Cardiac muscle cell (in vitro differentiated cells and primary cell): ENCODE measurements around the gene UCHL5. TPM values are rescaled to one million over a fixed set of nuclear protein-coding genes. Genes with fewer than 3 reads are reported as not detected.

Experiments used
- DNase-seq, 2 donors: peaks; one replicate each; pipeline versions ENCODE4 v3.0.0 to v3.0.0-alpha.2; 2010 to 2017; ENCODE audit warnings: low read depth in 1 of 2, low spot score in 1 of 2
- H3K27ac ChIP-seq: fragments of 200-600 bp; sonication (generic); 2 replicates; pipeline ENCODE4 v1.5.1; 2016
- H3K27me3 ChIP-seq: fragments of 200-600 bp; sonication (generic); 2 replicates; pipeline ENCODE4 v1.6.0; 2016; ENCODE audit warnings: control low read depth
- H3K36me3 ChIP-seq: fragments of 200-600 bp; sonication (generic); 2 replicates; pipeline ENCODE4 v1.5.1; 2016; ENCODE audit warnings: control low read depth
- H3K4me1 ChIP-seq: fragments of 200-600 bp; sonication (generic); 2 replicates; pipeline ENCODE4 v1.8.1; 2017; ENCODE audit warnings: low read depth, mild to moderate bottlenecking, mixed run types
- H3K4me3 ChIP-seq: fragments of 200-600 bp; sonication (generic); 2 replicates; pipeline ENCODE4 v1.5.1; 2016; ENCODE audit warnings: mild to moderate bottlenecking
- H3K9me3 ChIP-seq: fragments of 200-600 bp; sonication (generic); 2 replicates; pipeline ENCODE4 v1.5.1; 2017; ENCODE audit warnings: low read depth, mild to moderate bottlenecking, control low read depth
- CTCF ChIP-seq: IDR thresholded peaks from 2 replicates; pipeline ENCODE4 v1.5.1; 2012; ENCODE audit warnings: low read depth, mild to moderate bottlenecking, low read length
- polyA plus RNA-seq: library from polyadenylated mRNA; unstranded; fragments of >200 nt; fragmentation: Nextera tagmentation; extraction: Ambion mirVana; gene quantifications from 2 replicates; pipeline ENCODE4 v1.2.1, GENCODE V29; 2016
- total RNA-seq: library from RNA; depleted of rRNA; stranded (reverse); fragments of >200 nt; gene quantifications from 2 replicates; pipeline ENCODE4 v1.2.3, GENCODE V29; 2016

UCHL5 gene
- total and polyA plus RNA-seq, 2 experiments from 2014 or later = 34.4 to 42.5 TPM

- Histone ChIP-seq H3K4me3 (peak overlapping the region; percentile 70), H3K27ac (peak overlapping the region; percentile 75)
Observed at GRCh38 chr1:193103759-193104501, 44.8 kb upstream of the UCHL5 start.

GRCh38 chr1:193102662-193103061 is 43.5 kb upstream of the UCHL5 start:
- no peak overlapping the region for H3K4me3 ChIP-seq
- no peak for DNase-seq
- TF ChIP-seq CTCF = no peak
- peaks cover 3% of the 10 kb centered on the region for H3K36me3 ChIP-seq
- H3K27ac ChIP-seq = no peak overlapping the region
- peaks cover 4% of the 10 kb centered on the region for H3K4me1 ChIP-seq
- H3K27me3 ChIP-seq = no peaks in the 10 kb centered on the region
- no peaks in the 10 kb centered on the region for H3K9me3 ChIP-seq

More at GRCh38 chr1:193103759-193104501, 44.8 kb upstream of the UCHL5 start:
- H3K27me3 ChIP-seq = no peaks in the 10 kb centered on the region
- H3K9me3 ChIP-seq = no peaks in the 10 kb centered on the region
- DNase-seq = no peak
- H3K36me3 ChIP-seq = no peaks in the 10 kb centered on the region
- no peak for TF ChIP-seq CTCF
- peaks cover 4% of the 10 kb centered on the region for H3K4me1 ChIP-seq

GRCh38 chr1:193094112-193094511 is 35.0 kb upstream of the UCHL5 start:
- no peak for TF ChIP-seq CTCF
- no peaks in the 10 kb centered on the region for H3K27me3 ChIP-seq
- no peaks in the 10 kb centered on the region for H3K4me1 ChIP-seq
- no peak overlapping the region for H3K27ac ChIP-seq
- no peak overlapping the region for H3K4me3 ChIP-seq
- no peaks in the 10 kb centered on the region for H3K9me3 ChIP-seq
- peaks cover 31% of the 10 kb centered on the region for H3K36me3 ChIP-seq
- no peak for DNase-seq

GRCh38 chr1:193090865-193091264 is 31.7 kb upstream of the UCHL5 start:
- H3K4me1 ChIP-seq = peaks cover 11% of the 10 kb centered on the region
- H3K9me3 ChIP-seq = no peaks in the 10 kb centered on the region
- no peak for TF ChIP-seq CTCF
- no peak for DNase-seq
- H3K27ac ChIP-seq = no peak overlapping the region
- H3K27me3 ChIP-seq = no peaks in the 10 kb centered on the region
- H3K36me3 ChIP-seq = peaks cover 21% of the 10 kb centered on the region
- no peak overlapping the region for H3K4me3 ChIP-seq

GRCh38 chr1:193087893-193088292 is 28.7 kb upstream of the UCHL5 start:
- Histone ChIP-seq H3K9me3 (no peaks in the 10 kb centered on the region), H3K4me3 (no peak overlapping the region), H3K27ac (peak overlapping the region; percentile 58), H3K4me1 (peaks cover 11% of the 10 kb centered on the region), H3K27me3 (no peaks in the 10 kb centered on the region), H3K36me3 (peaks cover 43% of the 10 kb centered on the region)
- no peak for TF ChIP-seq CTCF
- DNase-seq = no peak
